Epidermal melanocyte (primary cell): ENCODE data around the gene CTAGE8.
"Not testable (repeated sequence)": the region's sequence is repeated elsewhere in the genome, so short reads cannot be mapped to it uniquely, and the experiment has no call there.

Experiments used
- DNase-seq: peaks from one replicate; pipeline ENCODE4 v3.0.0; 2011; ENCODE audit warnings: low spot score; ENCODE audit not compliant: insufficient read length

Gene CTAGE8, protein sequence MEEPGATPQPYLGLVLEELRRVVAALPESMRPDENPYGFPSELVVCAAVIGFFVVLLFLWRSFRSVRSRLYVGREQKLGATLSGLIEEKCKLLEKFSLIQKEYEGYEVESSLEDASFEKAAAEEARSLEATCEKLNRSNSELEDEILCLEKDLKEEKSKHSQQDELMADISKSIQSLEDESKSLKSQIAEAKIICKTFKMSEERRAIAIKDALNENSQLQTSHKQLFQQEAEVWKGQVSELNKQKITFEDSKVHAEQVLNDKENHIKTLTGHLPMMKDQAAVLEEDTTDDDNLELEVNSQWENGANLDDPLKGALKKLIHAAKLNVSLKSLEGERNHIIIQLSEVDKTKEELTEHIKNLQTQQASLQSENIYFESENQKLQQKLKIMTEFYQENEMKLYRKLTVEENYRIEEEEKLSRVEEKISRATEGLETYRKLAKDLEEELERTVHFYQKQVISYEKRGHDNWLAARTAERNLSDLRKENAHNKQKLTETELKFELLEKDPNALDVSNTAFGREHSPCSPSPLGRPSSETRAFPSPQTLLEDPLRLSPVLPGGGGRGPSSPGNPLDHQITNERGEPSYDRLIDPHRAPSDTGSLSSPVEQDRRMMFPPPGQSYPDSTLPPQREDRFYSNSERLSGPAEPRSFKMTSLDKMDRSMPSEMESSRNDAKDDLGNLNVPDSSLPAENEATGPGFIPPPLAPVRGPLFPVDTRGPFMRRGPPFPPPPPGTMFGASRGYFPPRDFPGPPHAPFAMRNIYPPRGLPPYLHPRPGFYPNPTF

DNA sequence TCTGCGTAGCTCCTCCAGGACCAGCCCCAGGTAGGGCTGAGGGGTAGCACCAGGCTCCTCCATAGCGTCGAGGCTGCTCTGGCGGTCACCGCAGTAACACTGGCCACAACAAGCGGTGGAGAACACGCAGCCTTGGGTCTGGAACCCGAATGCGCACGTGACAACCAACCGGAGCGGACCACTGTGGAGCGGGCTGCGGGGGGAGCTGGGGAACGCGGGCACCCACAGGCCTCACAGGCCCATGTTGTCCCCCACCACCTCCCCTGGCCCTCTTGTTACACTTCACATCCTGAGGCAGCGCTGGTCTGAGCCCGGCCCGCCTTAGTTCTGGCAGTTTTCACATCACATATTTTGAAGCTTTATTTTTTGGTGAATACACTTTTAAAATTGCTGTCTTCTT lies at the start of gene CTAGE8:
CTAGE8 (minus strand) TSS at position 101 of the 400 bp plus-strand sequence; CDS start at position 63, 38 bp downstream.
- not testable (repeated sequence) for DNase-seq

DNA sequence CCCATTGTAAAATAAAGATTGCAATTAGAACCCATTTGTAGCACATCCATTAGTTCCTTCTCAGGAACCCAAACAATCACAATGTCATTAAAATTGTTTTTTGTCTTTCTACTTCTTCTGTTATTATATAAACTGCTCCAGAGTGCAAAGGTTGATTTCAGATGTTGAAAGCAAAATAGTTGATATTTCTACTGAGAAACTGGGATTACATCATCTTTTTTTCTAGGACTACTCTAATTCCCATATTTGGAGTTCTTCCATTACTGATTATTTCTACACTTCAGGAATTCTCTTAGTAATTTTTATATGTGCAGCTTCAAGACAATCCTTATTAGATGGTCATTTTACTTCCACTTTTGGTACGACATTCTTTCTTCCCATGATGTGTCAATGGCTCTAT lies 48.4 kb upstream of the CTAGE8 start:
- not testable (repeated sequence) for DNase-seq

DNA sequence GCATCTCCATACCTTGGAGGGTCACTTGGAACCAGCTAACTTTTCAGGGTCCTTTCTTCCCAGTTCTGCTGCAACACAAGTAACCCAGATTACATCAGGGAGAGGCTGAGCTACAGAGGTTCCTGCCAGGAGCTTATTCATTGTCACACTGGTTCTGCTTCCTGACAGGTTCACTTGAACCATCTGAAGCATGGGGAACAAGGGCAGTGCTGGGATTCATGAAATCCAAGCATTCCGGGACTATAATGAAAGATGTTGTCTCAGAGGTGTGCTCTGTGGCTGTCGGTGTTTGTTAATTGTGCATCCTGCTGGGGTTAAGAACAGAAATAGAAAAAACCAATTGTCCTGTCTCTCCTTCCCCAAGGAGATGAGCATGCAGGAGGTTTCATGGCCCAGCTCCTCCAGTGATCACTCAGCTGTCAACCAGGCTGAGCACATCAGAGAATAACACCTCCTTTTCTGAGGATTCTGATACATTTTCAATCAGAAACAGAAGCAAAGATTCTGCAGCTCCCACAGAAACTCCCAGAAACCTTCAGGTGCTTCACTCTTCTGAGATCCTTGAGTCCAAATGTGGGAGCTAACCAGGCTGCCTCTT lies 42.9 kb upstream of the CTAGE8 start, which contains the start of gene OR2A1:
OR2A1 (plus strand) TSS at position 548 of the 598 bp plus-strand sequence. CDS start 5,706 bp downstream, outside the sequence.
- not testable (repeated sequence) for DNase-seq

DNA sequence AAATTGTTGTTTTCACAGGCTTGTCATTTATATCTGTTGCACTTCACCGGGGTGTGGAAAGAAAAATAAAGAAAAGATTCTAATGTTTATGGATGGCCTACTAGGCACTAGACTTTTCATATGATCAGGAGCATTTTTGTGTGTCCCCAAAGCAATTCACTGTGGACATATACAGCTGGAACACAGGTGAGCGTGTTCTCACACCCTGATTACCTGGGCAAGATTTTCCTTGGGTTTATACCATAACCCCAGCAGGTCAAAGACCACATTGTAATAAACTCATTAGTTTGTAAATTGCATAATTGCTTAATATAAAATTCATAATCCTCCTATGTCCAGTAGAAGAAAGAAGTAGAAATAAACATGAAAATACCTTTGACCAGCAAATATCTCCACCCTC lies 42.1 kb upstream of the CTAGE8 start:
- not testable (repeated sequence) for DNase-seq

DNA sequence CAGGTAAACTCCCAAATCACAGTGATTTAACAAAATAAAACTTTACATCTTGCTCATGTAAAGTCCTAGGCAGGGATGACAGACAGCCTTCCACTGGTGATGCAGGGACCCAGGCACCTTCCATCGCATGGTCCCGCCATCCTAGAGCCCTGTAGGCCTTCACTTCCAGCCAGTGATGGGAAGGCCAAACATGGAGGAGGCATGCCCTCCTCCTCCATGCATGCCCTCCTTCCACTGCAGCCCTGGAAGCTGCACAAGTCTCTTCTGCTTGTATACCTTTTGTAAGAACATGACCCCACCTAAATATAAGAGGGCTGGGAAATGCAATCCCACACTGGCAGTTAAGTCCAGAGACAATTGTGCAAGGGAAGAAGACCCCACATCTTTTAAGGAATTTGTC lies 40.6 kb upstream of the CTAGE8 start:
- not testable (repeated sequence) for DNase-seq

DNA sequence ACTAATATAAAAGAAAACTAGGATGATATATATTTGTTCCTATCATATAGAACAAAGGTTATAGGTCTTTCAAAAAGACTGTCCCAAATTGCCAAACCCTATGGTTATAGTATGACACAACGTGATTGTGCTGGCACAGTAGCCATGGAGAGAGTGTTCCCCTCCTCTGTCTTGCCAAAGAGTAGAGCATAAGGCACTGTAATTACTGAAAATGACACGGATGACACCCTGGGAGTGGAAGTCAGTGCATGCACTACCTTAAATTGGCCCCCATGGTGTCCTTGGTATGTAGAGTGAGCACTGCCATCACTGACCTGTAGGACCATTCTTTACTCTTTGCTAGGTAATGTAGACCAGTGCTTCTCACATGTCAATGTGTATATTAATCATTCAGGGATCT lies 36.1 kb upstream of the CTAGE8 start:
- DNase-seq, result not testable (repeated sequence)

DNA sequence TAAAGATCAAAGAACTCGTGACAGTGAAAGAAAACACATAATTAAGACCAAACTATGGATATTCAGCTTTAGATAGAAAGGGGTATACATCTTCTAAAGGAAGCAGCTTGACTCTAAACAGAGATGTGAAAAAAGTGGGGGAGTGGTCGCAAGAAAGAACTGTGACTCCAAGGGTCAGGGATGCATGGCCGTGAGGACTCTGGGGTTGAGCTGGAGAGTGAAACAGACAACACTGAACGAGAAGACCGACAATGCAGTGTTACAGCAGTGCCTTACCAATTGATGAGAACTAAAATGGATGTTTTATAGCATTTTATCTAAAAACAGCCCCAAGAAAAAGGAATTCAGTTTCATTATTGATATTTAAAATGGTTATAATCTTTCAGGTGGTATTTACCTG lies 34.5 kb upstream of the CTAGE8 start:
- DNase-seq, result not testable (repeated sequence)

DNA sequence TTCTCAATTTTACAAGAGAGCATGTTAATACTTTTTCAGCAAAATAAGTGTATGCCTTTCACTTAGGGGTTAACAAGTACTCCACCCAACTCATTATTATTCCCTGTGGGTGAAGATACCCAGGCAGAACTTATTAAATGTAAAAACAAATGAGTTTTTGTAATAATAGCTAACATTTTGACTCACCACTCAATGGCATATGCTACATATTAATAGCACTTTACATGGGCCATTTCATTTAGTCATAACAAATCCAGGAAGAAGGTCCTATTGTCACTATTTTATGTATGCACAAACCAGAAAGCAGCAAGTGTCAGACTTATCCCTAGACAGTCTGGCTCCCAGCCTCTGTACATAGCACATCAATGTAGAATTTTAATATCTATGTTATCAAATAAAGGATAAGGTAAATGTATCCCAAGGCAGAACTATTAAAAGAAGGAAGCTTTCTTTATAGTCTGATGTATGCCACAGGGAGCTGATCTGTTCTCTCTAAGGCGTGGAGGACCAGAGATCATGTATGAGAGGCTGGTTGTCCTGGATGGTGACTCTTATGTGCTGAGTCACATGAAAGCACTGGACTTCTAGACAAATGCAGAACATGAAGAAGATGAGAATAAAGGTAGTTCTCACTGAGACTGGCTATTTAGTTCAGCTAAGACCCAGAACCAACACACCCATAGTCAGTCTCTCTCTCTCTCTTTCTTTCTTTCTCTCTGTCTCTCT lies 33.7 kb upstream of the CTAGE8 start:
- not testable (repeated sequence) for DNase-seq

DNA sequence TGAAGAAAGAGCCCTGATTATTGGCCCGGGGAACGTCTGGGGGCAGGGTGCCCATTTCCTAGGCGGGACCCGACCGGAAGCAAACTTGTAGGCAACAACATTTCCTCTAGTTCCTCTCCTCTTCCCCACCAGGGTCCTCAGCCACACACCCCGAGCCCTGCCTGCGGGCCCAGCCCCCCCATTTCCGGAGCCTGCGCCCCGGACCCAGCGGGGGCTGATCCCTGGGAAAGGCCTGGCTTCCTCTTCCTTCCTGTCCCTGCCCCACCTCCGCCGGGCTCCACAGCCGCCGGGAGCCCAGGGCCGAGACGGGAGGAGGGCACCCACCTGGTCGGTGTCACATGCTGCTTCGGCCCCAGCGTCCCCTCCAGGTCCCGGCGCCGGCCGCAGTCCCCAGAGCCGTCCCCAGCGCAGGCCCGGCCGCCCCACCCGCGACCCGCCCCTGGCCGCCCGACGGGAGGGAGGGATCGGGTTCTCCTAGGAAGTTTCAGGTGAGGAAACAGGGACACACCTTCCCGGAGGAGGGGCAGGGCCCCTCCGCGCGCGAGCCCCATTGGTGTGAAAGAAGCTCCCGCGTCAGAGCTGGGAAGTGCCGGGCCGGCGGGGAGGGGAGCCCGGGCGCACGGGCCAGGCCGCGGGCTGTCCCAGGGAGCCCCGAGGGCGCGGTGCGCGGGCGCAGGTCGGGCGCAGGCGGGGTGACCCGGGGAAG lies 24.9 kb upstream of the CTAGE8 start:
- DNase-seq, result not testable (repeated sequence)

DNA sequence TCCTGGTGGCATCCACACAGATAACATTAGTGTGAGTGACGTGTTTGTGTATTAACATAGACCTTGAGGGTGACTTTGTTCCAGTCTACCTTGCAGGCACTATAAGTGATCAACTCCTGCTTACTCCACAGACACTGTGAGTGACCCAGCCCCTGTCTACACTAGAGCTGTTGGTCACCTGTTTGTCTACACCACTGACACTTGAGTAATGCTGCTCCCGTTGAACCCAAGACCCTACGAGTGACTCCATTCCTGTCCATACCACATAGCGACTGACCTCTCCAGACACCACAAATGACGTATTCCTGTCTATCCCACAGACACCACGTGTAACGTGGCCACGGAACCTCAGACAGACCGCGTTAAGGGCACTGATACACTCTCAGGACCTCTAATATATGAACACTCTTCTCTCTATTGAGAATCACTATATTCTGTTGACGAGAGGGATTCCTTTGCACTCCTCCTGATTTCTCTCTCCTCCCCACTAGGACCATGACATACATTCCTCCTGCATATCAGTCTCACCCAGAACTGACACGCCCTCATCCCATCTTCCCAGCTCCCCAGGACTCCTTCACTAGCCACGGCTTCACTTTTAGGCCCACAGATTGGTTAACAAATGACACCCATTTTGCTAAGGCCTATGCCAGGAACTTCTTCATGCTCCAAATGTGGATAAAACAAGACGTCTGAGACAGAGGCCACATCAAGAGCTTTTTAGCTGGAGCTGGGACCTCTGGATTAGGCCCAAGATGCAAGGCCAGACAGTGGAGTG lies 23.5 kb upstream of the CTAGE8 start:
- DNase-seq, result not testable (repeated sequence)

DNA sequence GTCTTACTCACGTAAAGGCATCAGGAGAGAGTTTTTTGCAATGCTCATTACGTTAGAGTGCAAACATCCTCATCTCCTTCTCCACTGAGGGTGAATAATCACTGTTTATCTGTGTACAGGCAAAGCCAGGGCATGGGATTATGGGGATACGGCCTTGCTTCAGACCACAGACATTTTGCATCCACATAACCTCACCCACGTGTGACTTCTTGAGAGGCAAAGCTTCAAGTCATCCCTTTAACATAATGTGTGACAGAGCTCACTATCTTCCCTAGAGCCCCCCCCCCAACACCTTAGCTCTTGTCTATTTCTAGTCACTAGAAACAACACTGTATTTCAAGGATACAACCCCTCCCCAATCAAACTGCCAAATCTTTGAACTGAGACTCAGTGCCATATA lies 22.5 kb upstream of the CTAGE8 start:
- DNase-seq, result not testable (repeated sequence)

DNA sequence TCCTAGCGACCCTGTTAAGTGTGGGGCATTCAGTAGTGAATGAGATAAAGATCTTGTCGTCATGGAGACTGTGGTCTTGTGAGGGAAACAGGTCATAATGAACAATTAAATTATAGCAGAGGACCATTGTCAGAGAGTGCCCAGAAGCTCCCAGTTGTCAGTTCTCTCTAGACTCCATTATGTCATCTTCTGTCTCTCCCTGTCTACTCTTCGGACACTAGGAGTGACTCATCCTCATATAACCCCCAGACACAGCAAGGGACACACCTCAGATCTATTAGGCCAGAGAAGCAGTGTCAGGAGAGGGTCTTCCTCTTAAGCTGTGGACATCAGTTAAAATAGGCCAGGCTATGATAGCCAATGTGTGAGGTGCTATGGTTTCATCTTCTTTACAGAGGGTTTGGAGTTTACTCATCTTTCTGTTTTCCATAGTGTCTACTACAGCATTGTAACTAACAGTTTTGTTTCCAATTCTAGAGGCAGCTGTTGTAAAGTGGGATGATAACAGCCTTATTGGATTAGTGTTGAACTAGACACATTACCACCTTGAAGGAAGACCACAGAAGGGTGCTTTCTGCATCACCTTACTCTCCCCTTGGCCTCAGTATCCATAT lies 18.2 kb upstream of the CTAGE8 start:
- not testable (repeated sequence) for DNase-seq

DNA sequence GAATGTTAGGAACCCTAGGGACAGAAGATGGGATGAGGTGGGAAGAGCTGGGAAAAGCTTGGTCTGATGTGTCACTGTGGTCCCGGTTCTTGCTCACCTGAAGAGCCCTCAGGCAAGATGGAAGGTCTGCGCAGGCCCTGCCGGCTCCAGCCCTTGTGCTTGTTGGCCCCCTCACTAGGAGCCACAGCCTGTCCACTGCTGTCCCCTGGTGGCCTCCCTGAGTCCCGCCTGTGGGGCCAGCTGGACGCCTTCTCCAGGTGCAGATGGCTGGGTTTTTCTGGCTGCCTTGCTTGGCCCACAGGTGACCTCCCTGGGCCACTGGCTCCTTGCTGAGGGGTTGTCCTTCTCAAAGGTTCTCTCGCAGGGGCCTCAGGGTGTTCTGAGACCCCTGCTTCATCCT lies 14.6 kb upstream of the CTAGE8 start:
- not testable (repeated sequence) for DNase-seq

DNA sequence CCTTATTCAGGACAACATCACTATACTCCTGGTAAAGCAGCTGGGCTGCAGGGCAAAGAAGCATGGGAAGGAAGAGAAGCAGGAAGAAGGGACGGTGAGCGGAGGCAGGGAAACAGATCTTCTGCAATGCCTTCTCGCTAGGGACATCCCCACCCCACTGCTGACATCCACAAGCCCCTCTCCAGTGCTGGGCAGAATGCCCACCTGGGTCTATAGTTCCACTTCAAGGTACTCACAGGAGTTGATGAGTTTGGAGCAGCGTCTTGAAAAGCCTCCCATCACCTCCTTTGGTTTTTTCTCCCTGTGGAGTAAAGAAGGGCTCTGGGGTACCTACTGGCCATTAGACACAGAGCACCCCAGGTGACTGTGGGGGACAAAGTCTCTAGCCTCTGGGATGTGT lies 13.4 kb upstream of the CTAGE8 start:
- not testable (repeated sequence) for DNase-seq

DNA sequence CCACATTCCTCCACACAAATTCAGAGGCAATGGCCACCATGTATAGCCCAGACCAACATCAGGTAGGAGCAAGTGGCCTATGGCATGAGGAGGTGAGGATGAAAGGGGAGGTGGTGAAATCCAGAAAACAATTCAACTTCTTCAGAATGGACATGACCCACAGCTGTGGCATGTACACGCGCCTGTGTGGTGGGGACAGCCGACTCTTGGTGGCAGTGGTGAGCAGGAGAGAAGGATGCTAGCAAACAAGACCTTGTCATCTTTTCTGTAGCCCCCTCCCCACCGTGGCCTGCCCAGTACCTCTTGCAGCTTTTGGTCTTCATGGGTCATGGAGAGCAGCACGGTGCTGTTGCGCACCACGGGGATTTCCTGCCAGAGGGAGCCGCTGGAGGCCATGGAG lies 12.9 kb upstream of the CTAGE8 start:
- DNase-seq, result not testable (repeated sequence)

DNA sequence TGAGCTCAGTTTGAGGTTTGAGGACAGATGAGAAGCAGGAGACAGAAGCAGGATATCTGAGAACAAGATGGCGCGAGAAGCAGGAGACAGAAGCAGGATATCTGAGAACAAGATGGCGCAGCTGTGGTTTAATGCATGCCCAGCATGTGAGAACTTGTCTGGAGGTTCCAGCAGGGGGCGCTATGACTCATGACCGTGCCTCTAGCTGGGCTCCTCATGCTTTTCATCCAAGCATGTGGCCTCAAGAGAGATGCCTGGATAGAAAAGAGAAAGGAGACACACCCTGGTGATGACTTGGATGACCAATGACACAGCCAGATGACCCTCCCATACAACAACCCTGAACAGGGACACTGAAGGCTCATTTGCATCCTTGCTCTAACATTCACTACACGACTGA lies 10.9 kb upstream of the CTAGE8 start:
- not testable (repeated sequence) for DNase-seq

DNA sequence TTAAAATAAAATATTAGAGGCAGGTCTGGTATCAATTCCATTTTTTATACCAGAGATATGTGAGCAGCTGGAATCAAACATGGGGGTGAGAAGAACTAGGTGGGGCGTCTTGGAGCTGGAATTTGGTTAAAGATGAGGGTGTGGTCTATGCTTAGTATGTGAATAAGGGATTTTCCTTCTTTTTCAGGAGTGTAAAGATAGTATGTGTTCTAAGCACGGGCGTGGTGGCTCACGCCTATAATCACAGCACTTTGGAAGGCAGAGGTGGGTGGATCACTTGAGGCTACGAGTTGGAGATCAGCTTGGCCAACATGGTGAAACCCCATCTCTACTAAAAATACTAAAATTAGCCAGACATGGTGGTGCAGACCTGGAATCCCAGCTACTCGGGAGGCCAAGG lies 6.2 kb upstream of the CTAGE8 start:
- DNase-seq, result not testable (repeated sequence)

DNA sequence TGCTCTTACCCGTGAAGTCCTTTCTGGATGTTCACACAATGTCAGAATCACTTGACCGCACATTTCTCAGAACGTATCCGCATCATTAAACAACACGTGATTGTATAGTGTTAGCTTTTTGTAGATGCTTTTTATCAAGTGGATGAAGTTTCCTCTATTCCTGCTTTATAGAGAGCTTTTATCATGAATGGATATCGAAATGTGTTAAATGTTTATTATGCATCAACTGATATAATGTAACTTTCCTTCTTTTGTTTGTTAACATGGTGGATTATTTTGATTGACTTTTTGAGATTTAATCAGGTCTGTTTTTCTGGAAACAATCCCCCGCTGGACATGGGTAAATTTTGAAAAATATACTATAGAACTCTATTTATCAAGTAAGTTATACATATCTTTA lies 4.4 kb downstream of the CTAGE8 start, which contains the start of gene OR2A7:
OR2A7 (minus strand) TSS at position 101 of the 400 bp plus-strand sequence. CDS start 5,164 bp downstream, outside the sequence.
- not testable (repeated sequence) for DNase-seq

DNA sequence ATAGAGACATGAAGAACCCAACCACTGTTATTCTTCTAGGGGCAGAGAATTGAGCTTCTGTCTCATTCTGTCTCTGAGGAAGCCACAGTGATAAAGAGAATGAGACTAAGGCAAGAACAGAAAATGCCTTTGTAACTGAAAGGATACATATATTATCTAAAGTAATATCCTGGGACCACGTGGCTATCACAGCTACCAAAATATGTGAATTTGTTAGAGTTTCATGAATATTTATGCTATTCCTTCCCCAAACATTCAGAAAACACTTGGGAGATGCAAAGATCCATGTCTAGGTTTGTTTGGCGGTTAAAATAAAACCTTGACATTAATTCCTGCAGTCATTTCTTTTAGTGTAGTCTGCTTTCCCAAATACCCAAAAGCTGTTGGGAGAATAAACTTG lies 7.0 kb downstream of the CTAGE8 start:
- DNase-seq, result not testable (repeated sequence)
